Measurements from ENCODE around the gene ARAP1.
A peak's percentile ranks its signal among the peaks of the same experiment; 100 is the strongest.

The ARAP1 gene

GRCh38 chr11:72782081-72782920 is 30.1 kb upstream of the ARAP1 start:
- peaks cover 4 to 13% of the 10 kb centered on the region in 2 experiments for H3K27me3 ChIP-seq (ENCODE audit: control insufficient read depth in 1 of 2, insufficient read depth in 1 of 2, low read length in 2 of 2)
- peak overlapping the region; percentile 64 to 66 for H3K4me3 ChIP-seq (ENCODE audit: insufficient read depth in 1 of 2, low read depth in 1 of 2, low read length in 2 of 2)
- H3K4me2 ChIP-seq (ENCODE audit: low read length, poor library complexity, severe bottlenecking) = peak overlapping the region; percentile 55
- no peak overlapping the region for H2BK12ac ChIP-seq (ENCODE audit: low read length in 2 of 2)
- no peak overlapping the region for H3K4ac ChIP-seq (ENCODE audit: low read depth in 1 of 2, low read length in 2 of 2)
- no peak overlapping the region for H4K91ac ChIP-seq (ENCODE audit: low read length)
- H3K4me1 ChIP-seq (ENCODE audit: control insufficient read depth, insufficient read depth, low read depth, low read length) = peaks cover 40% of the 10 kb centered on the region
- no peak overlapping the region for H3K9ac ChIP-seq (ENCODE audit: low read length)
- H3K9me3 ChIP-seq (ENCODE audit: control insufficient read depth, low read length) = no peaks in the 10 kb centered on the region
- no peaks in the 10 kb centered on the region for H3K79me1 ChIP-seq (replicated peaks; ENCODE audit: low read length, poor library complexity, severe bottlenecking)
- no peak overlapping the region for H2BK15ac ChIP-seq (ENCODE audit: low read depth, poor library complexity, severe bottlenecking)
- peak overlapping the region in 1 of 2 experiments; percentile 11 for H3K23ac ChIP-seq (ENCODE audit: low read length in 2 of 2)
- no peak overlapping the region for H3K27ac ChIP-seq (ENCODE audit: low read length, poor library complexity, severe bottlenecking)
- no peak overlapping the region for H2AK5ac ChIP-seq (ENCODE audit: low read length, severe bottlenecking)
- H3K36me3 ChIP-seq (ENCODE audit: control insufficient read depth in 1 of 2, insufficient read depth in 2 of 2, low read depth in 1 of 2, low read length in 2 of 2) = peaks cover 0 to 7% of the 10 kb centered on the region in 2 experiments
- H2BK5ac ChIP-seq (ENCODE audit: low read depth, low read length, poor library complexity, severe bottlenecking) = no peak overlapping the region
- 36% methylated on average over 14 of the region's 14 CpGs for WGBS
- peak overlapping the region in 1 of 2 experiments; percentile 18 for H3K18ac ChIP-seq (ENCODE audit: low read depth in 1 of 2, low read length in 2 of 2)
- H2BK120ac ChIP-seq (ENCODE audit: low read depth, low read length) = no peak overlapping the region
- no peak for DNase-seq
- no peak overlapping the region for H2AFZ ChIP-seq (ENCODE audit: low read depth, low read length)
- no peak overlapping the region for H3K14ac ChIP-seq (ENCODE audit: low read length in 2 of 2)
- no peak overlapping the region for H4K8ac ChIP-seq (ENCODE audit: low read length)

- no peak overlapping the region for H2AK5ac ChIP-seq (ENCODE audit: low read length, severe bottlenecking)
- peaks cover 42% of the 10 kb centered on the region for H3K4me1 ChIP-seq (ENCODE audit: control insufficient read depth, insufficient read depth, low read depth, low read length)
- H2BK120ac ChIP-seq (ENCODE audit: low read depth, low read length) = peak overlapping the region; percentile 12
- DNase-seq = peak; percentile 29
- peak overlapping the region; percentile 19 for H4K8ac ChIP-seq (ENCODE audit: low read length)
- no peak overlapping the region for H4K91ac ChIP-seq (ENCODE audit: low read length)
- H3K79me1 ChIP-seq (replicated peaks; ENCODE audit: low read length, poor library complexity, severe bottlenecking) = no peaks in the 10 kb centered on the region
- WGBS = 5% methylated on average over 27 of the region's 89 CpGs
- H3K9ac ChIP-seq (ENCODE audit: low read length) = peak overlapping the region; percentile 48
- H3K36me3 ChIP-seq (ENCODE audit: control insufficient read depth in 1 of 2, insufficient read depth in 2 of 2, low read depth in 1 of 2, low read length in 2 of 2) = peaks cover 0 to 14% of the 10 kb centered on the region in 2 experiments
- H2BK15ac ChIP-seq (ENCODE audit: low read depth, poor library complexity, severe bottlenecking) = peak overlapping the region; percentile 71
- peak overlapping the region in 1 of 2 experiments; percentile 3 for H3K18ac ChIP-seq (ENCODE audit: low read depth in 1 of 2, low read length in 2 of 2)
- H2AFZ ChIP-seq (ENCODE audit: low read depth, low read length) = peak overlapping the region; percentile 56
- no peak overlapping the region for H3K27ac ChIP-seq (ENCODE audit: low read length, poor library complexity, severe bottlenecking)
- no peak overlapping the region for H3K14ac ChIP-seq (ENCODE audit: low read length in 2 of 2)
- H3K4me2 ChIP-seq (ENCODE audit: low read length, poor library complexity, severe bottlenecking) = peak overlapping the region; percentile 70
- H3K9me3 ChIP-seq (ENCODE audit: control insufficient read depth, low read length) = no peaks in the 10 kb centered on the region
- H3K4me3 ChIP-seq (ENCODE audit: insufficient read depth in 1 of 2, low read depth in 1 of 2, low read length in 2 of 2) = peak overlapping the region; percentile 64 to 70
- peaks cover 4 to 13% of the 10 kb centered on the region in 2 experiments for H3K27me3 ChIP-seq (ENCODE audit: control insufficient read depth in 1 of 2, insufficient read depth in 1 of 2, low read length in 2 of 2)
- H2BK12ac ChIP-seq (ENCODE audit: low read length in 2 of 2) = no peak overlapping the region
- H3K4ac ChIP-seq (ENCODE audit: low read depth in 1 of 2, low read length in 2 of 2) = peak overlapping the region in 1 of 2 experiments; percentile 8
- no peak overlapping the region for H2BK5ac ChIP-seq (ENCODE audit: low read depth, low read length, poor library complexity, severe bottlenecking)
- H3K23ac ChIP-seq (ENCODE audit: low read length in 2 of 2) = no peak overlapping the region
Observed at GRCh38 chr11:72781313-72782080, 29.3 kb upstream of the ARAP1 start.

DNA sequence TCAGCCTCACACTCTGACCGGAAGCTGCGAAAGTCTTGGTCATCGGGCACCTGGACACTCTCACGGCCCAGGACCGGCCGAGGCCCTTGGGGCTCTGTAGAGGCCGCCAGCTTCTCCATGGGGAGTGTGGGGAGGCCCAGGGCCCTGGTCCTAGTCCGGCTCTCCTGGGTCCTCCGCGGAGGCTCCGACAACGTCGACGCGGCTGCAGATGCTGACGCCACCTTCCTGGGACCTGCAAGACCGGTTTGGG is 28.8 kb upstream of the ARAP1 start:
- Histone ChIP-seq H3K4me1 (ENCODE audit: control insufficient read depth, insufficient read depth, low read depth, low read length) (peaks cover 42% of the 10 kb centered on the region), H2AFZ (ENCODE audit: low read depth, low read length) (no peak overlapping the region), H3K4me3 (ENCODE audit: insufficient read depth in 1 of 2, low read depth in 1 of 2, low read length in 2 of 2) (peak overlapping the region; percentile 64 to 70), H2BK120ac (ENCODE audit: low read depth, low read length) (no peak overlapping the region), H3K4ac (ENCODE audit: low read depth in 1 of 2, low read length in 2 of 2) (peak overlapping the region in 1 of 2 experiments; percentile 8), H2AK5ac (ENCODE audit: low read length, severe bottlenecking) (no peak overlapping the region), H3K14ac (ENCODE audit: low read length in 2 of 2) (no peak overlapping the region), H3K23ac (ENCODE audit: low read length in 2 of 2) (no peak overlapping the region), H3K9ac (ENCODE audit: low read length) (peak overlapping the region; percentile 48), H3K4me2 (ENCODE audit: low read length, poor library complexity, severe bottlenecking) (peak overlapping the region; percentile 70), H4K91ac (ENCODE audit: low read length) (no peak overlapping the region), H2BK12ac (ENCODE audit: low read length in 2 of 2) (no peak overlapping the region), H3K27me3 (ENCODE audit: control insufficient read depth in 1 of 2, insufficient read depth in 1 of 2, low read length in 2 of 2) (peaks cover 4 to 13% of the 10 kb centered on the region in 2 experiments), H3K18ac (ENCODE audit: low read depth in 1 of 2, low read length in 2 of 2) (peak overlapping the region in 1 of 2 experiments; percentile 3), H3K79me1 (replicated peaks; ENCODE audit: low read length, poor library complexity, severe bottlenecking) (no peaks in the 10 kb centered on the region), H2BK5ac (ENCODE audit: low read depth, low read length, poor library complexity, severe bottlenecking) (no peak overlapping the region), H4K8ac (ENCODE audit: low read length) (peak overlapping the region; percentile 19), H3K27ac (ENCODE audit: low read length, poor library complexity, severe bottlenecking) (no peak overlapping the region), H3K36me3 (ENCODE audit: control insufficient read depth in 1 of 2, insufficient read depth in 2 of 2, low read depth in 1 of 2, low read length in 2 of 2) (peaks cover 0 to 14% of the 10 kb centered on the region in 2 experiments), H2BK15ac (ENCODE audit: low read depth, poor library complexity, severe bottlenecking) (peak overlapping the region; percentile 71), H3K9me3 (ENCODE audit: control insufficient read depth, low read length) (no peaks in the 10 kb centered on the region)
- 25% methylated on average over 17 of the region's 17 CpGs for WGBS
- DNase-seq = no peak

All from mesenchymal stem cell (in vitro differentiated cells and primary cell).